Cortex of kidney (tissue), 1 donor: ENCODE results near the gene TPM2.

ENCODE experiments used
- DNase-seq: peaks from one replicate; lab custom pipeline; 2025; lab: John Stamatoyannopoulos, UW

Gene TPM2

GRCh38 chr9:35696520-35697215 is 6.9 kb upstream of the TPM2 start:
- no peak for DNase-seq

- no peak for DNase-seq
Measured at GRCh38 chr9:35695943-35696401, 6.2 kb upstream of the TPM2 start.

DNA sequence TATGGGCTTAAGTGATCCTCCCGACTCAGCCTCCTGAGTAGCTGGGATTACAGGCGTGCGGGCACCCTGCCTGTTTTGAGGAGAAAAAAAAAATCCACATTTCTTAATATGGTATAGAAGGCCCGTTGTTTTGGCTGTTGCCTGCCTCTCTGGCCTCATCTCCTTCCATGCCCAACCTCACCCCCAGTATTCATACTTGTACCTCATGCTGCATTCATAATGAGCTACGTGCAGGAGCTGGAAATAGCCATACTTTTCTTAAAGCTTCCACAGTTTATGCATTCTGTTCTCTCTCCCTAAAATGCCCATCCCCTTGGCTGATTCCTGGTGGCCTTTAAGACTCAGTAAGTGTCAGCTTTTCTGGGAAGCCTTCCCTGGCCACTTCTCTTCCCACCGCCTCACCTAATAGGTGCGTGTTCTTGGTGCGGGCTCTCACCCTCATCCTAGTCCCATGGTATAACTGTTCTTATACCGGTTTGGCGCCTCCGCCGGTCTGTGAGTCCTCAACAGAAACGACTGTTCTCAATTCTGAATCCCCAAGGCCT is 2.1 kb upstream of the TPM2 start:
- DNase-seq: no peak

- DNase-seq: no peak
Measured at GRCh38 chr9:35691334-35691650, 1.6 kb upstream of the TPM2 start.

- no peak for DNase-seq
Measured at GRCh38 chr9:35690614-35691333, 1.0 kb upstream of the TPM2 start.

DNA sequence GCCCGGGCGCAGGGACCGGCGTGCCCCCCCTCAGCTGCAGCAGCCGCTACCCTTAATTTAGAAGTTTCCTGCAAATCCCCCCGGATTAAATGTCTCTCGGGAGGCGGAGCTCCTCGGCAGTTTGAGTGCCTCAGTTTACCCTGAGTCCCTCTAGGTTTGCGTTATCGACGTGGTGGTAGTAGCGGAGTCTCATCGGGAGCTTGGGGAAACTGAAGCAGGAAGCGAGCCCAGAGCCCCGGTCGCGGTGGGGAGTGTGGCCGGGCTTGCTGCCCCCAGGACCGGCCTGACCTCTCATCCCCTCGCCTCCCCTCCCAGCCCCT is 529 bp upstream of the TPM2 start:
- DNase-seq: no peak

DNA sequence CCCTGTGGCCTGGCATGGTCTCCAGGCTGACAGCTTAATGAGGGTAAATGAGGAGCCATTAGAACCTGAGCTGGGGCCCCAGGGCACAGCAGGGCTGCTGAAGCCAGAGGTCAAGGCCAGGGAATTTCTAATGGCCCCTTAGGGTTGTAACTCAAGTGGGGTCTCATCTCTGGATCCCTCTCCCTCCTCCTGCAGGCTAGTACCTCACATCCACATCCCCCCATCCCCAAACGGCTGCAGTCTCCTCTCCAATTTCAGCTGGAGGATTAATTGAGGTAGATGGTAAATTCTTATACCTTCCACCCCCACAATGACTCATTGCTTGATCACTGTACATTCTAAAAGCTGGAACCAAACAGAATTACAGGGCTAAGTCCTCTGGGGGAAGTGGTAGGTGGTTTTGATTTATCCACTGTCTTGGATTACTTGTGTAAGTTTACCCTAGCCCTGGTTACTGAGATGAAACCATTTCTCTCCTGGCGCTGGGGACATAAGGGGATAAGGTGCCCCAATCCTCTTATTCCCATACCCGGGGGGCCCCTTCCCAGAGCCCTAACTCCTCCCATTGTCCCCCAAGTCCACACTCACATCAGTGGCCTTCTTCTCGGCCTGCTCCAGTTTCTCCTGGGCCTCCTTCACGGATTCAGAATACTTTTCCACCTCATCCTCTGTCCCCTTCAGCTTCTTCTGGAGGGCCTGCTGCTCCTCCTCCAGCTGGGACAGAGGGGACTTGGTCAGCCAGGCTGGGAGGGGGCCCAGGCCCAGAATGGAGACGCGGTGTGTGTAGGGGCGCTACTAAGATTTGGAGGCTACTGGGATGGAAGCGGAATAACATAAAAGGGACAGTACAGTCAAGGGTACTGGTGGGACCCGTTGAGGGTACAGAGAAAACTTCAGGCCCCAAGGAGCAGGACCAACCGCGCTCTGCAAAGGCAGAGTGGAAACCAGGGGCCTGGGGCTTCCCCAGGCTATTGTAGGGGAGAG is 875 bp downstream of the TPM2 start:
- no peak for DNase-seq

- no peak for DNase-seq
Measured at GRCh38 chr9:35687972-35688557, 1.7 kb downstream of the TPM2 start.

GRCh38 chr9:35687306-35687705 is 2.4 kb downstream of the TPM2 start:
- no peak for DNase-seq

DNA sequence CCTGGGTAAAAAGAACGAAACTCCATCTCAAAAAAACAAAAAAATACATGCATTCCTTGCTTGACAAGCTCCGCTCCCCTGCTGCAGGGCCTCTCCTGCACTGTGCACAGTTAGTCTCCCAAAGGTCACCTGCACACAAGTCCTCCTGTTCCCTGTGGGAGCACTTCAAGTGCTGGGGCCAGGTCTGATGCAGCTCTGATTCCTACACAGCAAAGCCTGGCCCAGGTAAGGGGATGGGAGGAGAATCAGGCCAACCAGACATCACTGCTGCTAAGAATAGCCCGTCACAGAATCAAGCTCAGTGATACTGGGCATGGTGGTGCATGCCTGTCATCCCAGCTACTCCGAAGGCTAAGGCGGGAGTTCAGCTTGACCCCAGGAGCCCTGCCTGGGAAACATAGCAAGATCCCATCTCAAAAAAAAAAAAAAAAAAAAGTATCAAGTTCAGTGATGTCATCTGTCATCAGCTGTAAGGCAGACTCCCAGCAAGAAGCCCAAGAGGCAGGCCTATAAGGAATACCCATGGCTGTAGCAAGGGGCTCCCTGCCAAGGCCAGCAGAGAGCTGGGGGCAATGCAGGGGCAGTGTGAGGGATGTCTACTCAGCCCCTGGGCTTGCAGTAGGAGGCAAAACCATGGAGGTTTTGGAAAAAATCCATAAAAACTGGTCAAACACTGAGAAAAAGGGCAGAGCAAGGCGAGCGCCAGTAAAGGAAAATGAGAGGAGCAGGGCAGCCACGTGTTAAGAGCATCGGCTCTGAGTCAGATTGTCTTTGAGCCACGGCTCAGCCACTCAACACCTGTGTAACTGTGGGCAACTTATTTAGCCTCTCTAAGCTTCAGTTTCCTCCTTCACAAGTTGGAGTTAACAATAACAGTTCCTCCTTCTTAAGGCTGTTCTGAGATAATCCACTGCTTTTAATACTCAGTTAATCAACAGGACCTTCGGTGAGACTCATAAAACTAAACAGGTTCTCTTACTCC is 3.2 kb downstream of the TPM2 start:
- DNase-seq: no peak

DNA sequence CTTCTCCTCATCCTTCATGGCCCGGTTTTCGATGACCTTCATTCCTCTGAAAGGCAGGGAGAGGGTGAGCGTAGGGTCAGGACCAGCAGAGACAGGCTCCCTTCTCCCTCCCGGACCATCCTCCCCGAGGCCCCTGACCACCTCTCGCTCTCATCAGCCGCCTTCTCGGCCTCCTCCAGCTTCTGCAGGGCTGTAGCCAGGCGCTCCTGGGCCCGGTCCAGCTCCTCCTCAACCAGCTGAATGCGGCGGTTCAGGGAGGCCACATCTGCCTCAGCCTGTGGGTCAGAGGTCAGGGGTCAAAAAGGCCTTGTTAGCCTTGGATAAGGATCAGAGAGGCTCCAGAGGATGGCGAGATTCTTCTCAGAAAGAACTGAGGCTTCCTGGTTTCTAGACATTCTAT is 4.2 kb downstream of the TPM2 start:
- no peak for DNase-seq

DNA sequence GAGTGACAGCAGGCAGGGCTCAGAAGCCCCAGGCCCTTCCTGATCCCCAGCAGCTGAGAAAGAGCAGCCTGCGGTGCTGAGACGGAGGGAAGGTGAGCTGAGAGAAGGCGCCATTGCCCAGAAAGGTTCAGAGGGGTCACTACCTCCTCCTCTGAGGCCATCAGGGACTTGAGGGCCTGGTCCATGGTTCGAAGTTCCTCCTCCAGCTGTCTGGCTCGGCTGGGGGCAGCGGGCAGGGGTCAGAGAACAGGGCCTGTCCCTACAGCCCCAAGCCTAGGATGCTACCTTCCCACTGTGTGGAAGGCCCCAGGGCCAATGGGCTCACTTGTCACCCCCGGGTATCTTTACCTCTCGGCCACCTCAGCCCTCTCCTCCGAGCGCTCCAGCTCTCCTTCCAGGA is 4.8 kb downstream of the TPM2 start:
- DNase-seq: no peak

DNA sequence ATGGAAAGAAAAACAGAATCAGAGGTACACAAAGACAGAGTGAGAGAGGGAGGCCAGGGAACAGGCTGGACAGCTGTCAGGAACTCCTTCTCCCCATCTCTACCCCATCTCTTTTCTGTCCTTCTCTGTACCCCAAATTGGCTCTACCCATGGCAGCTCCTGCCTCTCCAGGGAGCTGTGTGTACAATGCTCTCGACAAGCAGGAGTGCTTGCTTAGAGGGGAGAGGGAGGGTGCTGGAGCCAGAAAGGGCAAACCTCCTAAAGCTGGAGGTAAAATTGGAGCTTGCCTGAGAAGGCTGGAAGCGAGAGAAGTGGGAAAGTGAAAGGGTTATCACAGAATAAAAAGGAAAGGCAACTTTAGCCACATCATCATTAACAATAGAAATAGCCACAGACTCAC is 6.4 kb downstream of the TPM2 start:
- DNase-seq: no peak

GRCh38 chr9:35682520-35683315 is 7.0 kb downstream of the TPM2 start:
- no peak for DNase-seq

- no peak for DNase-seq
Measured at GRCh38 chr9:35682051-35682450, 7.7 kb downstream of the TPM2 start.

DNA sequence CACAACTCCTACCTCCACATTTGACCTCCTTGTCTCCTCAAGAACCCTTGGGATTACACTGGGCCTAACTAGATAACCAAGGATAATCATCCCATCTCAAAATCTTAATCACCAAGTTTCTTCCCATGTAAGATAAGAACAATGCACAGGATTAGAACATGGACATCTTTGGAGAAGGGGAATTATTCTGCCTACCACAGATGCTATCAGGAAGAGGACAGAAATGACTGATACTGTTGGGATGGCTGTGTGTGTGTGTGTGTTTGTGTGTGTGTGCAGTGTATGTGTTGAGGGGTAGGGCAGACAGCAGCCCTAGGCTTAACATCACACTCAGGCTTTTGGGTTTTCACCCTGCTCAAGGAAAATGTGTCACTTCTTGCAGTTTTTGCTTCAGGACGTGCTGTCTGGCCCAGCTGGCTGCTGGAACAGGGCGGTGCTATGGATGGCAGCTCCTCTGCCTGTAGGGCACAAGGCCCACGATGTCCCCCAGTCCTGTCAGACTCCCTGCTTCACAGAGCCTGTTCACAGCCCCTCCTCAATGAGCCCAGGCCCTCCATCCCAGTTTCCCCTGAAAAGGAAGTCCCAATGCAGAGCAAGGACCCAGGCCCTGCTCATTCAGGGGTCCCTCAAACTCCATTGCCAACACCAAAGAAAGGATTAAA is 8.3 kb downstream of the TPM2 start:
- no peak for DNase-seq

DNA sequence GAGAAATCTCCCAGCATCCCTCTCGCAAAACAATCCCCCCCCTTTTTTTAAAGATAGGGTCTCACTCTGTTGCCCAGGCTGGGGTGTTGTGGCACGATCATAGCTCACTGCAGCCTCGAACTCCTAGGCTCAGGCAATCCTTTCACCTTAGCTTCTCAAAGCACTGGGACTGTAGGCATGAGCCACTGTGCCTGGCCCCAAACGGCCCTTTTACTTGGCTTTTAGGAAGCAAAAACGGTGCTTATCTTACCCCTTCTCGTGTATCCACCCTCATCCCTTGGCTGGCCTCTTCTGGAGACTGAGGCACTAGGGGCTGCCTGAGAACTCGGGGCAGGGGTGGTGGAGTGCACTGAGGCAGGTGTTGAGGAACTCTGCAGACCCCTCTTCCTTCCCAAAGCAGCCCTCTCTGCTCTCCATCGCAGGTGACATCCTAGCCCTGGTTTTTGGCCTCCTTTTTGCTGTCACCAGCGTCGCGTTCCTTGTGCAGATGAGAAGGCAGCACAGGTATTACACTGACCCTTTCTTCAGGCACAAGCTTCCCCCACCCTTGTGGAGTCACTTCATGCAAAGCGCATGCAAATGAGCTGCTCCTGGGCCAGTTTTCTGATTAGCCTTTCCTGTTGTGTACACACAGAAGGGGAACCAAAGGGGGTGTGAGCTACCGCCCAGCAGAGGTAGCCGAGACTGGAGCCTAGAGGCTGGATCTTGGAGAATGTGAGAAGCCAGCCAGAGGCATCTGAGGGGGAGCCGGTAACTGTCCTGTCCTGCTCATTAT is 9.2 kb downstream of the TPM2 start:
- DNase-seq: no peak

DNA sequence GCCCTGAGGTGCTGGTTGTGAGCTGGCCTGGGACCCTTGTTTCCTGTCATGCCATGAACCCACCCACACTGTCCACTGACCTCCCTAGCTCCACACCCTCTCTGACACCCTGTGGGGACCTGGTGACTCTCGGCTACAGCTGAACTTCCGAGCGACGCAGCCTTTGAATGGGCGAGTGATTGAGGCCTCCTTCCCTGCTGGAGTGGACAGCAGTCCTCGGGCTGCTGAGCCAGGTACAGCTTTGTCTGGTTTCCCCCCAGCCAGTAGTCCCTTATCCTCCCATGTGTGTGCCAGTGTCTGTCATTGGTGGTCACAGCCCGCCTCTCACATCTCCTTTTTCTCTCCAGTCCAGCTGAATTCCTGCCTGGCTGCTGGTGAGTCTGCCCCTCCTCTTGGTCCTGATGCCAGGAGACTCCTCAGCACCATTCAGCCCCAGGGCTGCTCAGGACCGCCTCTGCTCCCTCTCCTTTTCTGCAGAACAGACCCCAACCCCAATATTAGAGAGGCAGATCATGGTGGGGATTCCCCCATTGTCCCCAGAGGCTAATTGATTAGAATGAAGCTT is 9.9 kb downstream of the TPM2 start:
- no peak for DNase-seq
